Endothelial cell of umbilical vein (primary cell): Measurements from ENCODE around the gene MYH15.

Source experiments
- EZH2 ChIP-seq: IDR thresholded peaks from 2 replicates; pipeline ENCODE4 v1.6.1; 2012; ENCODE audit warnings: borderline replicate concordance, low read depth, mild to moderate bottlenecking, moderate library complexity, low read length, inconsistent platforms; ENCODE audit not compliant: severe bottlenecking
- GATA2 ChIP-seq: IDR thresholded peaks from 2 replicates; pipeline ENCODE4 v1.7.0; 2011; ENCODE audit warnings: low read depth, mild to moderate bottlenecking, moderate library complexity, mixed read lengths, low read length; ENCODE audit not compliant: insufficient read length, insufficient read depth
- MYC ChIP-seq: IDR thresholded peaks from one replicate; pipeline ENCODE4 v1.6.1; 2011; ENCODE audit warnings: mild to moderate bottlenecking, low read depth, low read length
- POLR2A ChIP-seq: IDR thresholded peaks from 2 replicates; pipeline ENCODE4 v1.6.1; 2012; ENCODE audit warnings: low read depth, mild to moderate bottlenecking, control low read depth, low read length
- POLR2AphosphoS5 ChIP-seq: IDR thresholded peaks from 2 replicates; pipeline ENCODE4 v1.6.1; 2012; ENCODE audit warnings: low read depth, mild to moderate bottlenecking, control low read depth, low read length, moderate library complexity; ENCODE audit not compliant: insufficient read depth
- TF ChIP-seq, protein P1 (sequence below), 2 donors: IDR thresholded peaks; 1 replicate in 1 of 2; 2 replicates in 1 of 2; pipeline ENCODE4 v1.5.1; 2011; ENCODE audit warnings: low read length in 2 of 2, mild to moderate bottlenecking in 2 of 2, moderate library complexity in 2 of 2, control low read depth in 1 of 2, inconsistent platforms in 1 of 2, low read depth in 1 of 2; ENCODE audit not compliant: insufficient read depth in 1 of 2; ENCODE audit errors: extremely low read depth in 1 of 2
- TF ChIP-seq, protein P2 (sequence below): IDR thresholded peaks from 2 replicates; pipeline ENCODE4 v1.6.1; 2011; ENCODE audit not compliant: insufficient read depth, insufficient read length

DNA sequence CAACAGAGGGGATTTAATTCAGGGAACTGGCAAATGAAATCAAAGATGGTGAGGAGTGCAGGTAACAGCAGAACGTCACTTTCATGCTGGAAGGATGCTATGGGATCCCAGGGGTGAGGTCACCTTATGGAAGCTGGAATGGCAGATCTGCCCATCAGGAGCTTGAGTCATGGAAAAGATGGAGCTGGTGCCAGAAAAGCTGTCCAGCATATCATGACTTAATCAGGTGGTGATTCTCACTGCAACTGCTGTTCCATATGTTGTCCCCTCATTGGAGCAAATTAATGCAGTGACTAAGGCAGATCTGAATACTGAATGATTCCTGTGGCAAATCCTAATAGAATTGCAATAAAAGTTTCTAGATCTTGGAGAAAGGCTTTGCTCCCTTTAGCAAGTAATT lies 175.7 kb downstream of the MYH15 start:
- TF ChIP-seq POLR2AphosphoS5 (no peak), POLR2A (no peak), EZH2 (no peak), GATA2 (no peak), MYC (no peak)
- TF ChIP-seq, protein P1, sequence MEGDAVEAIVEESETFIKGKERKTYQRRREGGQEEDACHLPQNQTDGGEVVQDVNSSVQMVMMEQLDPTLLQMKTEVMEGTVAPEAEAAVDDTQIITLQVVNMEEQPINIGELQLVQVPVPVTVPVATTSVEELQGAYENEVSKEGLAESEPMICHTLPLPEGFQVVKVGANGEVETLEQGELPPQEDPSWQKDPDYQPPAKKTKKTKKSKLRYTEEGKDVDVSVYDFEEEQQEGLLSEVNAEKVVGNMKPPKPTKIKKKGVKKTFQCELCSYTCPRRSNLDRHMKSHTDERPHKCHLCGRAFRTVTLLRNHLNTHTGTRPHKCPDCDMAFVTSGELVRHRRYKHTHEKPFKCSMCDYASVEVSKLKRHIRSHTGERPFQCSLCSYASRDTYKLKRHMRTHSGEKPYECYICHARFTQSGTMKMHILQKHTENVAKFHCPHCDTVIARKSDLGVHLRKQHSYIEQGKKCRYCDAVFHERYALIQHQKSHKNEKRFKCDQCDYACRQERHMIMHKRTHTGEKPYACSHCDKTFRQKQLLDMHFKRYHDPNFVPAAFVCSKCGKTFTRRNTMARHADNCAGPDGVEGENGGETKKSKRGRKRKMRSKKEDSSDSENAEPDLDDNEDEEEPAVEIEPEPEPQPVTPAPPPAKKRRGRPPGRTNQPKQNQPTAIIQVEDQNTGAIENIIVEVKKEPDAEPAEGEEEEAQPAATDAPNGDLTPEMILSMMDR (IDR thresholded peaks at IDR 0.05; ENCODE audit: extremely low read depth in 1 of 2, insufficient read depth in 1 of 2, low read depth in 1 of 2, low read length in 2 of 2): no peak
- TF ChIP-seq, protein P2, sequence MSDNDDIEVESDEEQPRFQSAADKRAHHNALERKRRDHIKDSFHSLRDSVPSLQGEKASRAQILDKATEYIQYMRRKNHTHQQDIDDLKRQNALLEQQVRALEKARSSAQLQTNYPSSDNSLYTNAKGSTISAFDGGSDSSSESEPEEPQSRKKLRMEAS: no peak
